Breast epithelium (tissue), 3 donors: ENCODE data around the gene ZNF213.

Experiments
- POLR2A ChIP-seq: fragments of 450-650 bp; IDR thresholded peaks from one replicate; pipeline ENCODE4 v1.6.1; 2016; ENCODE audit warnings: antibody characterized with exemption, mild to moderate bottlenecking, moderate library complexity
- POLR2AphosphoS5 ChIP-seq, 3 donors: sonication (generic); formaldehyde crosslinking; IDR thresholded peaks; one replicate each; pipeline ENCODE4 v1.6.1; 2017; ENCODE audit warnings: antibody characterized with exemption in 3 of 3
- TF ChIP-seq, protein P1 (sequence below), 3 donors: fragments of 450-650 bp; IDR thresholded peaks; one replicate each; pipeline ENCODE4 v1.5.1; 2016 to 2017; ENCODE audit warnings: antibody characterized with exemption in 3 of 3, mild to moderate bottlenecking in 3 of 3, moderate library complexity in 3 of 3

DNA sequence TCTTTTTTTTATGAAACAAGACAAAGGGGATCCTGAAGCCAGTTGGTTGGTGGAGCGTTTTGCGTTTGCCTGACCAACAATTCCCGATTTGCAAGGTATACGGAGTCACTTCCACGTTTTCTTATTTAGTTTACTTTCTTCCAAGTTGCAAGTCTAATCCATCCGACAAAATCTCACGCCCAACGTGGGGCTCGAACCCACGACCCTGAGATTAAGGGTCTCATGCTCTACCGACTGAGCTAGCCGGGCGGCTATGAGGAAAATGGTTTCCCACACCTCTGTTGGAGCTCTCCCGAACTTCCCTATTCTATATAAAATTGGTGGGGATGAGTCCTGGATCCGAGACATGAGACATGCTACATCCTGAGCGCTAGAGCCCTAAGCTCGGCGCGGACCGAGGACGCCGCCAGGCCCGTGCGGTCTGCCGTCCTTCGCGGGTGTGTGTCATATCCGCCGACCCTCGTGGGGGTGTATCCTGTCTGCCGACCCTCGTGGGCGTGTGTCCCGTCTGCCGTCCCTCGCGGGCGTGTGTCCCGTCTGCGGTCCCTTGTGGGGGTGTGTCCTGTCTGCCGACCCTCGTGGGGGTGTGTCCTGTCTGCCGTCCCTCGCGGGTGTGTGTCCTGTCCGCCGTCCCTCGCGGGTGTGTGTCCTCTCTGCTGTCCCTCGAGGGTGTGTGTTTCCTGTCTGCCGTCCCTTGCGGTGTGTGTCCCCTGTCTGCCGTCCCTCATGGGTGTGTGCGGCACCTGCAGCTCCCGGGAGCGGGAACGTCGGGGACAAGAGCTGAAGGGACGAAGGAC lies 22.6 kb downstream of the ZNF213 start:
- TF ChIP-seq, protein P1, sequence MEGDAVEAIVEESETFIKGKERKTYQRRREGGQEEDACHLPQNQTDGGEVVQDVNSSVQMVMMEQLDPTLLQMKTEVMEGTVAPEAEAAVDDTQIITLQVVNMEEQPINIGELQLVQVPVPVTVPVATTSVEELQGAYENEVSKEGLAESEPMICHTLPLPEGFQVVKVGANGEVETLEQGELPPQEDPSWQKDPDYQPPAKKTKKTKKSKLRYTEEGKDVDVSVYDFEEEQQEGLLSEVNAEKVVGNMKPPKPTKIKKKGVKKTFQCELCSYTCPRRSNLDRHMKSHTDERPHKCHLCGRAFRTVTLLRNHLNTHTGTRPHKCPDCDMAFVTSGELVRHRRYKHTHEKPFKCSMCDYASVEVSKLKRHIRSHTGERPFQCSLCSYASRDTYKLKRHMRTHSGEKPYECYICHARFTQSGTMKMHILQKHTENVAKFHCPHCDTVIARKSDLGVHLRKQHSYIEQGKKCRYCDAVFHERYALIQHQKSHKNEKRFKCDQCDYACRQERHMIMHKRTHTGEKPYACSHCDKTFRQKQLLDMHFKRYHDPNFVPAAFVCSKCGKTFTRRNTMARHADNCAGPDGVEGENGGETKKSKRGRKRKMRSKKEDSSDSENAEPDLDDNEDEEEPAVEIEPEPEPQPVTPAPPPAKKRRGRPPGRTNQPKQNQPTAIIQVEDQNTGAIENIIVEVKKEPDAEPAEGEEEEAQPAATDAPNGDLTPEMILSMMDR (IDR thresholded peaks at IDR 0.05) = no peak
- TF ChIP-seq POLR2AphosphoS5 (IDR thresholded peaks at IDR 0.05) (peak in 2 of 3 donors; percentile 23 to 31), POLR2A (no peak)
